ENCODE data around the gene RNF181. TPM values are rescaled to one million over a fixed set of nuclear protein-coding genes. Genes with fewer than 3 reads are reported as not detected.
"Not testable (repeated sequence)": the region's sequence is repeated elsewhere in the genome, so short reads cannot be mapped to it uniquely, and the experiment has no call there.

Gene RNF181
- total RNA-seq, 1 donor, result 213 TPM

GRCh38 chr2:85558160-85558559 is 37.4 kb upstream of the RNF181 start:
- no peak overlapping the region for H3K4me3 ChIP-seq (ENCODE audit: low read depth, low read length)
- no peak for TF ChIP-seq CTCF (IDR thresholded peaks at IDR 0.05; ENCODE audit: insufficient read depth, low read length)
- DNase-seq (ENCODE audit: low read depth), result no peak

GRCh38 chr2:85560403-85560726 is 35.2 kb upstream of the RNF181 start:
- H3K4me3 ChIP-seq (ENCODE audit: low read depth, low read length), result peak overlapping the region; percentile 97
- DNase-seq (ENCODE audit: low read depth), result not testable (repeated sequence)

- TF ChIP-seq CTCF (IDR thresholded peaks at IDR 0.05; ENCODE audit: insufficient read depth, low read length), result no peak
- H3K4me3 ChIP-seq (ENCODE audit: low read depth, low read length), result peak overlapping the region; percentile 97
- DNase-seq (ENCODE audit: low read depth), result no peak
Measured at GRCh38 chr2:85560812-85561279, 34.7 kb upstream of the RNF181 start.

GRCh38 chr2:85561280-85562212 is 34.0 kb upstream of the RNF181 start, which contains the start of gene GGCX:
TSS of gene GGCX (minus strand) at chr2:85561493. CDS start at chr2:85561428, 65 bp downstream.
- H3K4me3 ChIP-seq (ENCODE audit: low read depth, low read length), result peak within 1 kb of the TSS; percentile 97
- no peak for TF ChIP-seq CTCF (IDR thresholded peaks at IDR 0.05; ENCODE audit: insufficient read depth, low read length)
- peak; percentile 88 for DNase-seq (ENCODE audit: low read depth)

GRCh38 chr2:85564144-85564563 is 31.4 kb upstream of the RNF181 start:
- TF ChIP-seq CTCF (IDR thresholded peaks at IDR 0.05; ENCODE audit: insufficient read depth, low read length), result no peak
- no peak overlapping the region for H3K4me3 ChIP-seq (ENCODE audit: low read depth, low read length)
- DNase-seq (ENCODE audit: low read depth), result no peak

DNA sequence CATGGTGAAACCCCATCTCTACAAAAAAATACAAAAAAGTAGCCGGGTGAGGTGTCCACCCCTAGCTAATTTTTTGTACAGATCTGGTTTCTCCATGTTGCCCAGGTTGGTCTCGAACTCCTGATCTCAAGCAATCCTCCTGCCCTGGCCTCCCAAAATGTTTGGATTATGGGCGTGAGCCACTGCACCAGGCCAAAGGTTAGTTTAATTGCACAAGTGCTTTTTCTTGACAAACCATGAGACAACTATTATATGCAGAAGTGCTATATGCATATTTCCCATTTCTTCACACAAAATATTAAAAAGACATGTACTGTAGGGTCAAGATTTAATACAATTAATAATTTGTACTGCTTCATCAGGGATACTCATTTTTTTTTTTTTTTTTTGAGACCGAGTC is 29.3 kb upstream of the RNF181 start:
- H3K4me3 ChIP-seq (ENCODE audit: low read depth, low read length), result no peak overlapping the region
- DNase-seq (ENCODE audit: low read depth), result no peak
- TF ChIP-seq CTCF (IDR thresholded peaks at IDR 0.05; ENCODE audit: insufficient read depth, low read length), result no peak

- no peak for TF ChIP-seq CTCF (IDR thresholded peaks at IDR 0.05; ENCODE audit: insufficient read depth, low read length)
- H3K4me3 ChIP-seq (ENCODE audit: low read depth, low read length), result no peak overlapping the region
Measured at GRCh38 chr2:85575739-85576138, 19.8 kb upstream of the RNF181 start.

More at GRCh38 chr2:85575739-85576138, 19.8 kb upstream of the RNF181 start:
- no peak for DNase-seq (ENCODE audit: low read depth)

Data from fibroblast of the aortic adventitia (primary cell).